HG03139 (cell line): ENCODE measurements around the gene PIK3C3.
"Not testable (repeated sequence)": the region's sequence is repeated elsewhere in the genome, so short reads cannot be mapped to it uniquely, and the experiment has no call there.

Experiments
- ATAC-seq: cut with Tn5 transposase; IDR thresholded peaks from one replicate; pipeline ENCODE4 v1.9.1; 2021; ENCODE audit not compliant: unreplicated experiment

The PIK3C3 gene

GRCh38 chr18:42068030-42068429, 113.0 kb downstream of the PIK3C3 start:
- no peak for ATAC-seq

GRCh38 chr18:42069036-42069435, 114.0 kb downstream of the PIK3C3 start:
- no peak for ATAC-seq

GRCh38 chr18:42072407-42072806, 117.4 kb downstream of the PIK3C3 start:
- ATAC-seq = no peak

DNA sequence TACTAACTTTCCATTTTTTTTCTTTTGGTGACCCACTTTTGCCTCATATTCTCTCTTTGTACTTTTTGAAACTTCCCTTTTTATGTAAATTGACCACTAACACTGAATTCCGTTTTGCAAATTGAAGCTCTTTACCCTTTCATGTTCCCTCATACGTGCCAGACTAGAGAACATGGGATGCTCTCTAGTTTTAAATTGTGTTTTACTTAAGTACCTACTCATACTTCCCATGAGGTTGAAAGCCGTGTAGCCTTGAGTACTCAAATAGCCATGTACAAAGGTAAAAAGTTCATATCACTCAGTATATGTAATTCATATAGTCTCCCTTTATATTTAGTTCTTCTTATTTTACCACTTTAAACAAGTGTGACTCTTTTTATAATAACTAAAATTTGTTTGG, 119.7 kb downstream of the PIK3C3 start:
- ATAC-seq = no peak

DNA sequence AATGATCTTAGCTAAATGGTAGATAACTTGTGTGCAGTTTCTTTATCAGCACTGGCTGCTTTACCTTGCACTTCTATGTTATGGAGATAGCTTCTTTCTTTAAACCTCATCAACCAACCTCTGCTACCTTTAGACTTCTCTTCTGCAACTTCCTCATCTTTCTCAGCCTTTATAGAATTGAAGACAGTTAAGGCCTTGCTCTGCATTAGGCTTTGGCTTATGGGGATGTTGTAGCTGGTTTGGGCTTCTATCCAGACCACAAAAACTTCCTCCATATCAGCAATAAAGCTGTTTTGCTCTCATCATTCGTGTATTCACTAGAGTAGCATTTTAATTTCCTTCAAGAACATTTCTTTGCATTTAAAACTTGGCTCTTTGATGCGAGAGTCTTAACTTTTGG, 123.7 kb downstream of the PIK3C3 start:
- no peak for ATAC-seq

DNA sequence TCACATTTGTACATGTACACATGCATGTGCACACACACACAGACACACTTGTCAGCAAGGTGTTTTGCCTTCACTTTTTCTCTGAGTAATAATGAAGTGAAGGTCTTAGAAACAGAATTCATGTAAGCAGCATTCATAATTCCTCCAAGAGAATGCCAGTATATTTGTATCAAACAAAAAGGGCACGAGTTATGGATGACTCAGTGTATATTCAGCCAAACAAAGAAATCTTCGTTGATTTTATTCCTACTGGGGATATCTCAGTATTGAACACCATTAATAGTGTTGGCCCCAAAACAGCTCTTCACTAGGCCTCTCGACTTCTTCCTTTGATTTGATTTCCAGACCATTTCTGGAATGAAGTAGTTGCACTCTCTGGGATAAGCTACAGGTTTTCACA, 125.3 kb downstream of the PIK3C3 start:
- no peak for ATAC-seq

DNA sequence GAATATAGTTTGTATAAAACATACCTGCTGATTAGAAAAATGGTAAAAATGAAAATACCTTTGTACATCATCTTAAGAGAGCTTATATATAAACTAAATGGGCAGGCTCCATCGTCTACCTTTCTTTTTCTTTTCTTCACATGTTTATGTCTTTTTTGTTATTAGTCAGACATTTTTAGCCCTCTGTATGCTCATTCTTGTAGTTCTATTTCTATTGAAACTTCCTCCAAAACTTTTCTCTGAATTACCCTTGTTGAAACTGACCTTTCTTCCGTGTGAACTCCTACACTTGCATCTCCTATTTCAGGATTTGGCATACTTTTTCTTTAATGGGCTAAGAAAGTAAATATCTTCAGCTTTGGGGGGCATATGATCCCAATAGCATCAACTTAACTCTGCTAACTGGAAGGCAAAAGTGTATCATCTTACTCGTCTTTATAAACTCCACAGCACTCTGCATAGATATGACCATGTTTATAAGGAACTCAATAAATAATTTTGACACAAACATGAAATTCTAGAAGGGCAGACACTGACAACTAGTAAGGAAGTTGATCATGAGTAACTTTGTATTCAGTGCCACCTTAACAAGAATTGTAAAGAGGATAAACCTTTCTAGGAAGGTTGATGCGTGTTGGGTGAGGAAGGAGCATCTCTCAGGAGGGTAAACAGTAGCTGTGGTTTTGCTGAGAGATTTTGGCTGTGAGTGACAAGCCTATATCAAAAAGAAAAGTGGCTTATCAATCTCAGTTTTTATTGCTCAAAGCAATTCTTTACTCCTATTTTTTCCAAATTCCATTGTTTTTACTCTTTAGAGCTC, 127.6 kb downstream of the PIK3C3 start:
- ATAC-seq = no peak

DNA sequence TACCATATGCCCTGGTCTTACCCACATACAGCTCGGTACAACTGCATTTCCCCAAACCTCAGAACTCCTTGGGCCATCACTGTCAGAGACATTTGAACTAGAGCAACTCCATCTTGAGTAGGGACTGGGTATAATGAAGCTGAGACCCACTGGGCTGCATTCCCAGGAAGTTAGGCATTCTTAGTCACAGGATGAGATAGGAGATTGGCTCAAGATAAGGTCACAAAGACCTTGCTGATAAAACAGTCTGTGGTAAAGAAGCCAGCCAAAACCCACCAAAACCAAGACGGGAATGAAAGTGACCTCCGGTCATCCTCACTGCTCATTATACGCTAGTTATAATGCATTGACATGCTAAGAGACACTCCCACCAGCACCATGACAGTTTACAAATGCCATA, 131.3 kb downstream of the PIK3C3 start:
- no peak for ATAC-seq

GRCh38 chr18:42087235-42087634, 132.2 kb downstream of the PIK3C3 start:
- ATAC-seq = no peak

GRCh38 chr18:42087876-42088275, 132.8 kb downstream of the PIK3C3 start:
- no peak for ATAC-seq

DNA sequence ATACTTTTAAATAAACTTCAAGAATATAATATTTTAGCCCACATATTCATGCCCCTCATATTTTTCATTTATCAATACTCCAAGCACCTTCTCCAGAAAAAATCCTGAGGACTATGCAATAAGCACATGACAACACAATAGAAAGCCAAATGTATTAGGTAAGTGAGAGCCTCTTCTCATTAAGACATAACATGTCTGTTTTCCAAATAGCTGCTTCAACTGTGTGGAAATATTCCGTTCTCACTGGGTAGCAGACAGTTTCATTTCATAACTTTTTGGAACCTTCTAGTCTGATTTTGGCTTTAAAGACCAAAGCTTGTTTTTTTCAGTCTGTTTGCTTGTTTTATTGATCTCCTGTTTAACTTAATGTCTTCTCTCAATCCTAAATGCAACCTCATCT, 137.8 kb downstream of the PIK3C3 start:
- no peak for ATAC-seq

DNA sequence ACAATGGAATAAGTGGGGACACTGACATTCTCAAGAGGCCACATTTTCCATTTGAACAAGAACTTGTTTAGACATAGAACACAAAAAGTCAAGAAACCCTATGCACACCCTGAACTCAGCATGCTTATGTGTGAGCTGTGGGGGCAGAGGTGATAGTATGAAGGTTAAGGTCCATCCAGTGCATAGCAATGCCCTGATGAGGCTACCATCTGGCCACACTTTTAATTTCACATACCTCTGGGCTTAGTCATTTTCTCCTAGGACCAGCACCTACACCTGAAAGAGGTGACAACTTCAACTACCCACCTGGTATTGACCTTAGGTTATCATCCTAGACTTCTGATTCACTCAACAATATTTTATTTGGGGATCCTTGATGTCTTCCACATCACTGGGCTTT, 139.8 kb downstream of the PIK3C3 start:
- ATAC-seq = no peak

- no peak for ATAC-seq
Measured at GRCh38 chr18:42095732-42096377, 140.8 kb downstream of the PIK3C3 start.

- ATAC-seq = no peak
Measured at GRCh38 chr18:42100248-42100647, 145.2 kb downstream of the PIK3C3 start.

DNA sequence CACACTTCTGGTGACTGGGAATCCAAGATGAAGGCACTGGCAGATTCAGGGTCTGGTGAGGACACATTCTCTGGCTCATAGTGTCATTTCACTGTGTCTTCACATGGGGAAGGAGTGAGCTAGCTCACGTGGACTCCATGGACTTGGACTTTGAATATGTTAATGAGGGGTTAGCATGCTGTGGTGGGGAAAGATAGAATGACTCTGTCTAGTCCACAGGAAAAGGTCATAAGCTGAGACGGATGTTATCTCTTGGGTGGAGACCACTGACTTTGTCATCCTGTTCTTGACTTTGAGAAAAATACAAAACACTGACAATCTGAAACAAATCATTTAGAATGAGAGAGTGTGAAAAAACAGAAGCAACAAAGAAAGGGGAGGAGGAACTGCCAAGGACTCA, 145.9 kb downstream of the PIK3C3 start:
- no peak for ATAC-seq

DNA sequence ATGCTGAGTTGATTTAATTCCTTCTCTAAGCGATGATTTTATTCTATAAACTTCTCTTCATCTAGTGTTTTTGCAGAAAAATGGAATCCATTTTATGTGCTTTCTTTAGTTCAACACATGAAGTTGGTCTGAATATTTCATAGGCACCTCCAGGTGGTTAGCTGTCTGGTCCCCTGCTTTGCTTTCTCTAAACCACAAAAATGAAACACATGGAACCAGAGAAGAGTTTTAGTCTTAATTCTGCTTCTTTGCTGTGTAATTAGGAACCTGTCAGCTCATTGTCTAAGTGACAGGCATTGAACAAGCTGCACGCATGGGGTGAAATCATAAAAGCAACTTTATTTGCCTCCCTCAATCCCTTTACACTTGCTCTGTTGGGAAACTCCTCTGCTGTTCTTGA, 150.4 kb downstream of the PIK3C3 start:
- no peak for ATAC-seq

DNA sequence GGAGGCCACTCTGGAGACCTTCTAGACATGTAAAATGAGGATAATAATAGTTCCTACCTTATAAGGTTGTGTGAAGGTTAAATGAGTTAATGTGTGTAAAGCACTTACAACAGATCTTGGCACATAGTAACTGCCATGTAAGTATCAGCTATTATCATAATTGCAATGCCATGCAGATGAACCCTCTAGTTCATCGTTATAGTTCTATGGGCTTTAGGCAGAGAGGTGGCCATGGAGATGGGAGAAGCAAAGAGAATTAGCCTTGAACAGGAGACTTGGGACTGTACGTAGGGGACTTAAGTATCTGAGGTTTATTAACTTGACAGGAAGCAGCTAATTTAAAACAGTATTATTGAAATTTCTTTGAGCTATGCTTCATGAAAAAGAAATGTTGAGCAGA, 151.8 kb downstream of the PIK3C3 start:
- no peak for ATAC-seq

DNA sequence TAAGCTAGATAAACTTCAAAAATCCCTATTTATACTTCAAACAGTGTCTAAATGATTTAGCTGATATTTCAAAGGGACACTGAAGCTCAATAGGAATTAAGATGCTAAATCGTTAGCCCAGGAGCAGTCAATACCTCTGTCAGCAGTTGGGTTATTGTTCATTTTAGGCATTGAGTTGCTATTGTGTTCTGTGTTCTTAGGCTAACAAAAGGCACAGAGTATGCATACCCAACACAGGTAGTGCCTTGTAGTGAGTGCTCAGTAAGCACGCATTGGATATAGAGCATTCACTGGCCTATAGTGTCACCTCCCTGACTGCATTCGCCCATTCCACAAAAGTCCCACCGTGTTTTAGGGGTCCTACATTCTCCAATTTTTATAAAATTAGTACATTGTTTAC, 152.3 kb downstream of the PIK3C3 start:
- ATAC-seq = no peak

DNA sequence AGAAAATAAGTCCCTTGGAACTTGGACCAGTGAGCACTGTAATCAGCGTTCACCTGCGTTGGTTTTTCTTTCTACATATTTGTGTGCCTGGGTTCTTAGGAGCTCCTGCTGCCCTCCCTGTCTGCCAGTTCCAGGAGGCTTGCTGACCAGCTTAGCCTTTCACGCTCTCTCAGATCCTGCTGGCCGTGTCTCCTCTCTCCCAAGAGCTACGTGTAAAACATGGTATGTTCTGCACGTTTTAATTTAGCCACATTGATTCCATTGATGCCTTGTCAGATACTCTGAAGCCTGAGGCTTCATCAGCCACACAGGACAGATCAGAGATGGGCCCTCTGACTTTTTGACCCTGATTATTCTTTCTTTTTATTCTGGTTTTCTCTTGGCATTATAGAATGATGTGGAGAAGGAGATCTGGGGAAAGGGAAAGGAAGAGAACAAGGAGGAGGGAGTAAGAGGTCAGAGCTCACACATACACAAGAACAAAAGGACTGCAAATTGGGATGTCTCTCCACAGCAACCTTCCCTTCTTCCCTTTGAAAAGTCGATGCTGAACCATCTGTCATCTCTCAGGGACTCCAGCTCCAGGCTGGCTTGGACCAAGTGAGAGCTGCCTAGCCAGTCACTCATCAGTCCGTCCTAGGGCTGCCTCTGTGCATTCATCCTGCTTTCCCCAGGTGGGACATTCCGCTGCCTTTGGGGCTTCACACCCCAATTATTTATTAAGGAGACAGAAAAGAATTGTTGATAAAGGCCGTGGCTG, 152.8 kb downstream of the PIK3C3 start:
- no peak for ATAC-seq

- ATAC-seq = not testable (repeated sequence)
Measured at GRCh38 chr18:42112147-42112546, 157.1 kb downstream of the PIK3C3 start.

GRCh38 chr18:42112657-42113420, 157.8 kb downstream of the PIK3C3 start:
- ATAC-seq = no peak
